VCaP (cell line): ENCODE results near the gene SGK1.
"Not testable (repeated sequence)": the region's sequence is repeated elsewhere in the genome, so short reads cannot be mapped to it uniquely, and the experiment has no call there.

ENCODE experiments used
- H3K27ac ChIP-seq: fragments of 450-650 bp; 2 replicates; pipeline ENCODE4 v1.5.1; 2017
- TF ChIP-seq, protein P1 (sequence below): fragments of 450-650 bp; conservative IDR thresholded peaks from 2 replicates; pipeline ENCODE4 v1.5.1; 2017; ENCODE audit warnings: mild to moderate bottlenecking, moderate library complexity

The SGK1 gene

DNA sequence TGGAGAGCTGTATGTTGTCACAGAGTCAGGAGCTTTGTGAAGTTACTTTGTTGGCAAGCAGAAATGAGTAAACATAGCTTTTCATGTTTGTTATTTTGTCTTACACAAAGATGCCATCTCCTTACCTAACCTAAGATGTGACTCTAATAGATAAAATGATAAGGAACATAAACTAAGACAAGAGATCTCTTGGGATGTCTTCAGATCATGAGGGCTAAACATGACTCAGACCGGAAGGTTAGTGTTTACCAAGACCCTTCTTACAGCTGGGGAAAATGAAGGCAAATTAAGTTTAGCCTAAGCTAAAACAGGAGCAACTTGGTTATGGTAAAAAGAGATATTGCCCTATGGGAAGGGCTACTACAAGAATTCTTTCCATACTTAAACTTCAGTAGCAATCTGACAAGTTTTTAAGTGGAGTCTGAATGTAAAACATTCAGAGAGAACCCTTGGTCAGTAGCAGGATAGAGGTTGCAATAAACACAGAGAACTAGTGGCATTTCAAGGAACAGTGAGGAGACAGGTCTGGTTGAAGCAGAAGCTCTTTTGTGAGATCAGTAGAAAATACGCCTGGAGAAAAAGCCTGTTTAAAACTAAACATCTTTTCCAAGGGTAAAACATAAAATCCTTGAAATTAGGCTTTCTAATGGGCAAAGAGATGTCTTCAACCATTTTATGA lies 29.9 kb downstream of the SGK1 start:
- H3K27ac ChIP-seq = no peak overlapping the region
- TF ChIP-seq, protein P1, sequence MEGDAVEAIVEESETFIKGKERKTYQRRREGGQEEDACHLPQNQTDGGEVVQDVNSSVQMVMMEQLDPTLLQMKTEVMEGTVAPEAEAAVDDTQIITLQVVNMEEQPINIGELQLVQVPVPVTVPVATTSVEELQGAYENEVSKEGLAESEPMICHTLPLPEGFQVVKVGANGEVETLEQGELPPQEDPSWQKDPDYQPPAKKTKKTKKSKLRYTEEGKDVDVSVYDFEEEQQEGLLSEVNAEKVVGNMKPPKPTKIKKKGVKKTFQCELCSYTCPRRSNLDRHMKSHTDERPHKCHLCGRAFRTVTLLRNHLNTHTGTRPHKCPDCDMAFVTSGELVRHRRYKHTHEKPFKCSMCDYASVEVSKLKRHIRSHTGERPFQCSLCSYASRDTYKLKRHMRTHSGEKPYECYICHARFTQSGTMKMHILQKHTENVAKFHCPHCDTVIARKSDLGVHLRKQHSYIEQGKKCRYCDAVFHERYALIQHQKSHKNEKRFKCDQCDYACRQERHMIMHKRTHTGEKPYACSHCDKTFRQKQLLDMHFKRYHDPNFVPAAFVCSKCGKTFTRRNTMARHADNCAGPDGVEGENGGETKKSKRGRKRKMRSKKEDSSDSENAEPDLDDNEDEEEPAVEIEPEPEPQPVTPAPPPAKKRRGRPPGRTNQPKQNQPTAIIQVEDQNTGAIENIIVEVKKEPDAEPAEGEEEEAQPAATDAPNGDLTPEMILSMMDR = no peak

GRCh38 chr6:134282816-134283215 lies 35.1 kb downstream of the SGK1 start:
- no peak overlapping the region for H3K27ac ChIP-seq
- TF ChIP-seq, protein P1 = 0 out of 2 replicates have a peak, but pooled peaks have one; percentile 6

DNA sequence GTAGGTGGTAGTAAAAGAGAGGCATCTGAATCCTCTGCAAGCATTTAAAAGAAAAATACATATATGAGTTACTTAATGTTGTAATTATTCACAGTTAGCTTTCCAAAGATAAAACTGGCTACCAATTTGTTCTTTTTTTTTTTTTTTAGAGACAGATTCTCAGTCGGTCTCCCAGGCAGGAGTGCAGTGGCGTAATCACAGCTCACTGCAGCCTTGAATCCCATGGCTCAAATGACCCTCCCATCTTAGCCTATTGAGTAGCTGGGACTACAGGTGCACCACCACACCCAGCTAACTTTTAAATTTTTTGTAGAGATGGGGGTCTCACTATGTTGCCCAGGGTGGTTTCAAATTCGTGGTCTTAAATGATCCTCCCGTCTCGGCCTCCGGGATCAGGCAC lies 36.5 kb downstream of the SGK1 start:
- no peak overlapping the region for H3K27ac ChIP-seq
- TF ChIP-seq, protein P1 = no peak

DNA sequence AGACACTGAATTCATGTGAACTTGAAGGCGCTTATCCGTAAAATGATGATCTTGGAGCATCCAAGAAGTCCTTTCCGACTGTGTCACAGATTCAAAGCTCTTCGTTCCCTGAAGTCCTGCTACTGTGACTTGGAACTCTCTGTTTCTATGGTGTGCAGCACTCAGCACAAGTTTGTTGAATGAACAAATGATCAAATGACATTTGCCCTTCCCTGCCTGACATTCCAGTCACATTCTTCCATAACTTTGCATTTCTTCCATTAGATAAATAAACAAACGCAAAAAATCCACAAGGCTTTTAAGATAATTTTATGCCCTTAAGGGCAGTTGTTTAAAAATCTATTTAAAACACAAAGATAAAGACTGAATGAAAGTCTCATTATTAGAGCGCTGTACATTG lies 39.9 kb downstream of the SGK1 start:
- TF ChIP-seq, protein P1 = no peak
- H3K27ac ChIP-seq = no peak overlapping the region

- not testable (repeated sequence) for H3K27ac ChIP-seq
These were observed 41.0 kb downstream of the SGK1 start for GRCh38 chr6:134276891-134277377.

DNA sequence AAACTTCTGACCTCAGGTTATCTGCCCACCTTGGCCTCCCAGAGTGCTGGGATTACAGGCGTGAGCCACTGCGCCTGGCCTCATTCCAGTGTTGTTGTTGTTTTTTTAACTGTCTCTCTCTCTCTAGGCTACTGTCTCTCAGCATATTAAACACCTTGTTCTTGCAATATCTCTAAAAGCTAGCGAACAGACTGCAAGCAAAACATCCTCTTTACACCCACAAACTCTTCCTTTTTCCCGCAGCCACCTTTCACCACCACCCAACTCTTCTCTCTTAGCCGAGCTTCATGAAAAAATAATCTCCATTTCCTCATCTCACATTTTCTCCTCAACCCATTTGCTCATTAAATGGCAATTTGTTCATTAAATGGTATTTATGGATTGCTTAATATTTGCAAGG lies 45.5 kb downstream of the SGK1 start:
- TF ChIP-seq, protein P1 = no peak
- no peak overlapping the region for H3K27ac ChIP-seq

- TF ChIP-seq, protein P1 = no peak
- H3K27ac ChIP-seq = no peak overlapping the region
These were observed 50.0 kb downstream of the SGK1 start for GRCh38 chr6:134267917-134268361.

- no peak overlapping the region for H3K27ac ChIP-seq
- TF ChIP-seq, protein P1 = no peak
These were observed 51.1 kb downstream of the SGK1 start for GRCh38 chr6:134266776-134267175.
